H9 (cell line): ENCODE results near the gene CRACDL. TPM values are rescaled to one million over a fixed set of nuclear protein-coding genes. Genes with fewer than 3 reads are reported as not detected.

Experiments used
- DNase-seq: peaks from one replicate; pipeline ENCODE4 v3.0.0-alpha.2; 2017
- H2AFZ ChIP-seq: one replicate; pipeline ENCODE4 v1.6.1; 2013; ENCODE audit warnings: mild to moderate bottlenecking, low read length, control low read depth, moderate library complexity
- H2AK5ac ChIP-seq: 2 replicates; pipeline ENCODE4 v1.6.1; 2013; ENCODE audit warnings: low read length, control low read depth, mixed read lengths; ENCODE audit not compliant: insufficient read length
- H2BK120ac ChIP-seq: one replicate; pipeline ENCODE4 v1.6.1; 2013; ENCODE audit warnings: low read depth, mild to moderate bottlenecking, low read length, control low read depth, inconsistent platforms; ENCODE audit not compliant: poor library complexity, severe bottlenecking
- H2BK12ac ChIP-seq: 2 replicates; pipeline ENCODE4 v1.6.1; 2013; ENCODE audit warnings: low read length, control low read depth, mixed read lengths, low read depth; ENCODE audit not compliant: insufficient read length
- H2BK15ac ChIP-seq: 2 replicates; pipeline ENCODE4 v1.6.1; 2013; ENCODE audit warnings: low read depth, low read length, control low read depth
- H2BK20ac ChIP-seq: one replicate; pipeline ENCODE4 v1.6.1; 2013; ENCODE audit warnings: low read depth, mild to moderate bottlenecking, low read length, control low read depth, inconsistent platforms; ENCODE audit not compliant: poor library complexity, severe bottlenecking
- H2BK5ac ChIP-seq: 2 replicates; pipeline ENCODE4 v1.6.1; 2013; ENCODE audit warnings: low read length, control low read depth, mixed read lengths; ENCODE audit not compliant: insufficient read length
- H3K14ac ChIP-seq: 2 replicates; pipeline ENCODE4 v1.6.1; 2013; ENCODE audit warnings: low read length, control low read depth; ENCODE audit not compliant: insufficient read depth
- H3K18ac ChIP-seq: 2 replicates; pipeline ENCODE4 v1.6.1; 2013; ENCODE audit warnings: low read depth, mild to moderate bottlenecking, mixed read lengths, low read length, control low read depth; ENCODE audit not compliant: insufficient read length
- H3K23ac ChIP-seq: 2 replicates; pipeline ENCODE4 v1.6.1; 2013; ENCODE audit warnings: low read length, control low read depth, mixed read lengths, low read depth; ENCODE audit not compliant: insufficient read length
- H3K23me2 ChIP-seq: 2 replicates; pipeline ENCODE4 v1.6.1; 2013; ENCODE audit warnings: low read depth, mild to moderate bottlenecking, mixed read lengths, low read length, control low read depth; ENCODE audit not compliant: insufficient read length, poor library complexity, severe bottlenecking
- H3K27ac ChIP-seq: 2 replicates; pipeline ENCODE4 v1.5.1; 2013; ENCODE audit warnings: low read length, control low read depth, mixed read lengths, low read depth; ENCODE audit not compliant: insufficient read length
- H3K27me3 ChIP-seq: 2 replicates; pipeline ENCODE4 v1.6.1; 2013; ENCODE audit warnings: low read length, control low read depth, inconsistent platforms; ENCODE audit not compliant: insufficient read depth
- H3K4ac ChIP-seq: 2 replicates; pipeline ENCODE4 v1.6.1; 2013; ENCODE audit warnings: low read depth, mild to moderate bottlenecking, control low read depth, inconsistent platforms, low read length, moderate library complexity
- H3K4me1 ChIP-seq: 2 replicates; pipeline ENCODE4 v1.6.1; 2013; ENCODE audit warnings: low read length, control low read depth, inconsistent platforms; ENCODE audit not compliant: insufficient read depth
- H3K4me2 ChIP-seq: 2 replicates; pipeline ENCODE4 v1.6.1; 2013; ENCODE audit warnings: low read length, control low read depth, mixed read lengths; ENCODE audit not compliant: insufficient read length, insufficient read depth
- H3K56ac ChIP-seq: 2 replicates; pipeline ENCODE4 v1.6.1; 2013; ENCODE audit warnings: low read depth, mild to moderate bottlenecking, mixed read lengths, low read length, control low read depth; ENCODE audit not compliant: insufficient read length
- H3K79me1 ChIP-seq: 2 replicates; pipeline ENCODE4 v1.6.1; 2013; ENCODE audit warnings: low read depth, mild to moderate bottlenecking, moderate library complexity, low read length, control low read depth, inconsistent platforms; ENCODE audit not compliant: insufficient read depth, poor library complexity, severe bottlenecking
- H3K79me2 ChIP-seq: 2 replicates; pipeline ENCODE4 v1.6.1; 2013; ENCODE audit warnings: low read length, control low read depth, inconsistent platforms; ENCODE audit not compliant: insufficient read depth
- H3K9ac ChIP-seq: 2 replicates; pipeline ENCODE4 v1.6.1; 2013; ENCODE audit warnings: low read length, control low read depth, mixed read lengths; ENCODE audit not compliant: insufficient read length; ENCODE audit errors: extremely low read depth
- H3K9me3 ChIP-seq: one replicate; pipeline ENCODE4 v1.6.1; 2013; ENCODE audit warnings: low read depth, low read length, inconsistent platforms; ENCODE audit not compliant: control insufficient read depth
- H3T11ph ChIP-seq: one replicate; pipeline ENCODE4 v1.6.1; 2013; ENCODE audit warnings: mild to moderate bottlenecking, low read length, control low read depth, inconsistent platforms
- H4K20me1 ChIP-seq: one replicate; pipeline ENCODE4 v1.6.1; 2013; ENCODE audit not compliant: control insufficient read depth, insufficient read length, insufficient read depth
- H4K5ac ChIP-seq: 2 replicates; pipeline ENCODE4 v1.6.1; 2013; ENCODE audit warnings: low read depth, mild to moderate bottlenecking, mixed read lengths, low read length, control low read depth; ENCODE audit not compliant: insufficient read length
- H4K8ac ChIP-seq: replicated peaks from 2 replicates; pipeline ENCODE4 v1.6.1; 2013; ENCODE audit warnings: low read length, control low read depth, mixed read lengths, low read depth; ENCODE audit not compliant: insufficient read length
- H4K91ac ChIP-seq: 2 replicates; pipeline ENCODE4 v1.6.1; 2013; ENCODE audit warnings: low read depth, mild to moderate bottlenecking, moderate library complexity, mixed read lengths, low read length, control low read depth; ENCODE audit not compliant: insufficient read length
- H3K27ac Mint-ChIP-seq, 3 experiments: 2 replicates in 2 of 3; 3 replicates in 1 of 3; pipeline ENCODE4 v1.8.0; 2020 to 2021; ENCODE audit warnings: mixed read lengths in 3 of 3, mild to moderate bottlenecking in 1 of 3, moderate library complexity in 1 of 3
- H3K27me3 Mint-ChIP-seq: 2 replicates; pipeline ENCODE4 v1.8.0; 2021; ENCODE audit warnings: low read depth, mild to moderate bottlenecking, moderate library complexity, mixed read lengths
- H3K36me3 Mint-ChIP-seq, 3 experiments: 2 replicates in 2 of 3; 3 replicates in 1 of 3; pipeline ENCODE4 v1.8.0; 2020 to 2021; ENCODE audit warnings: low read depth in 3 of 3, mixed read lengths in 3 of 3; ENCODE audit not compliant: insufficient read depth in 1 of 3
- H3K4me1 Mint-ChIP-seq, 2 experiments: 2 replicates each; pipeline ENCODE4 v1.8.0; 2020; ENCODE audit warnings: mixed read lengths in 2 of 2
- H3K4me3 Mint-ChIP-seq, 2 experiments: 2 replicates in 1 of 2; 3 replicates in 1 of 2; pipeline ENCODE4 v1.8.0; 2020 to 2021; ENCODE audit warnings: mild to moderate bottlenecking in 2 of 2, mixed read lengths in 2 of 2, moderate library complexity in 1 of 2
- H3K9me3 Mint-ChIP-seq, 2 experiments: 2 replicates in 1 of 2; 3 replicates in 1 of 2; pipeline ENCODE4 v1.8.0; 2020; ENCODE audit warnings: mild to moderate bottlenecking in 2 of 2, mixed read lengths in 2 of 2, moderate library complexity in 1 of 2
- WGBS: extraction: QIAGEN DNeasy Blood & Tissue Kit; methylation state at CpG from one replicate; pipeline ENCODE4 v1.1.7; 2013; ENCODE audit warnings: missing lambda C conversion rate, low lambda C conversion rate, mixed read lengths; ENCODE audit not compliant: insufficient read length; ENCODE audit errors: extremely low coverage; 5-methylcytosine and 5-hydroxymethylcytosine counted together
- total RNA-seq: library from RNA; stranded (reverse); gene quantifications from 2 replicates; pipeline ENCODE4 v1.2.1, GENCODE V29; 2021
- TF ChIP-seq, protein P1 (sequence below): fragments of 200-600 bp; sonication (generic); conservative IDR thresholded peaks from 3 replicates; pipeline ENCODE4 v1.8.0; 2021; ENCODE audit warnings: antibody characterized with exemption, mild to moderate bottlenecking

The CRACDL gene
- total RNA-seq, 1 experiment from 2014 or later = 0.48 TPM

DNA sequence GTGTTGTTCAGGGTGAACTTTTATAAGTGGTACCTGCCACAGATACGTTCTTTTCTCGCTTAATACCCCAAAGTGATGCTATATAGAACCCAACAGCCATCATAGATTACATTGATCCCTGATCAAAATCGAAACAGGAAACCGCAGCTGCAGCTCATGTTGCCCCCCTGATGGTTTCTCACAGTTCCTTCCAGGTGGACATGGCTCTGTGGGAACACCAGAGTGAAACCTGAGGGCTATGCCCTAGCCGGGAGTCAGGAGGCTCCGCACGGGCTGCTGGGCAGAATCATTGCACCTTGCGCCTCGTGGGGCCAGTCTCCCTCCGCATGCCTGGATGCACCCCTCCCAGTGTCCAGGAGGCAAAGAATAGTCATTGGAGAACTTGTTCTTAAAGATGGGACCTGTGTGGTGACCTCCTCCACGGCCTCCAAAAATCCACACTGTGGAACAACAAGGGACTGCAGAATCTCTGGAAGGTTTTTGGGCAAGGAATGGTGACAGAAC is 61.8 kb downstream of the CRACDL start:
- Mint-ChIP-seq H3K27me3 (no peaks in the 10 kb centered on the region; the same call in 1 of the 2 replicates), H3K4me1 (peaks cover 5 to 6% of the 10 kb centered on the region in 2 experiments), H3K4me3 (no peak overlapping the region), H3K27ac (no peak overlapping the region), H3K9me3 (no peaks in the 10 kb centered on the region), H3K36me3 (no peaks in the 10 kb centered on the region; a peak in 1 of 7 replicates)
- H2BK15ac ChIP-seq = no peak overlapping the region
- no peaks in the 10 kb centered on the region for H3K79me1 ChIP-seq
- H3K27me3 ChIP-seq = no peaks in the 10 kb centered on the region
- WGBS = no CpG with 5 or more reads among the region's 11 CpGs
- no peak overlapping the region for H2BK5ac ChIP-seq
- H4K91ac ChIP-seq = no peak overlapping the region
- H3K14ac ChIP-seq = no peak overlapping the region
- H3K23me2 ChIP-seq = no peaks in the 10 kb centered on the region
- no peaks in the 10 kb centered on the region for H3K4me1 ChIP-seq
- no peak overlapping the region for H3K18ac ChIP-seq
- no peak overlapping the region for H3K4ac ChIP-seq
- TF ChIP-seq, protein P1, sequence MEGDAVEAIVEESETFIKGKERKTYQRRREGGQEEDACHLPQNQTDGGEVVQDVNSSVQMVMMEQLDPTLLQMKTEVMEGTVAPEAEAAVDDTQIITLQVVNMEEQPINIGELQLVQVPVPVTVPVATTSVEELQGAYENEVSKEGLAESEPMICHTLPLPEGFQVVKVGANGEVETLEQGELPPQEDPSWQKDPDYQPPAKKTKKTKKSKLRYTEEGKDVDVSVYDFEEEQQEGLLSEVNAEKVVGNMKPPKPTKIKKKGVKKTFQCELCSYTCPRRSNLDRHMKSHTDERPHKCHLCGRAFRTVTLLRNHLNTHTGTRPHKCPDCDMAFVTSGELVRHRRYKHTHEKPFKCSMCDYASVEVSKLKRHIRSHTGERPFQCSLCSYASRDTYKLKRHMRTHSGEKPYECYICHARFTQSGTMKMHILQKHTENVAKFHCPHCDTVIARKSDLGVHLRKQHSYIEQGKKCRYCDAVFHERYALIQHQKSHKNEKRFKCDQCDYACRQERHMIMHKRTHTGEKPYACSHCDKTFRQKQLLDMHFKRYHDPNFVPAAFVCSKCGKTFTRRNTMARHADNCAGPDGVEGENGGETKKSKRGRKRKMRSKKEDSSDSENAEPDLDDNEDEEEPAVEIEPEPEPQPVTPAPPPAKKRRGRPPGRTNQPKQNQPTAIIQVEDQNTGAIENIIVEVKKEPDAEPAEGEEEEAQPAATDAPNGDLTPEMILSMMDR = no peak
- H2BK20ac ChIP-seq = no peak overlapping the region
- no peak for DNase-seq
- no peak overlapping the region for H3K23ac ChIP-seq
- H3K9ac ChIP-seq = no peak overlapping the region
- no peak overlapping the region for H2BK120ac ChIP-seq
- H2AFZ ChIP-seq = no peak overlapping the region
- H3K9me3 ChIP-seq = no peaks in the 10 kb centered on the region
- no peaks in the 10 kb centered on the region for H4K20me1 ChIP-seq
- H2BK12ac ChIP-seq = no peak overlapping the region
- no peak overlapping the region for H2AK5ac ChIP-seq
- no peak overlapping the region for H3K27ac ChIP-seq
- no peak overlapping the region for H4K5ac ChIP-seq
- no peak overlapping the region for H4K8ac ChIP-seq
- H3K4me2 ChIP-seq = no peak overlapping the region
- no peak overlapping the region for H3K56ac ChIP-seq
- H3K79me2 ChIP-seq = no peaks in the 10 kb centered on the region
- H3T11ph ChIP-seq = no peak overlapping the region
